Endothelial cell of umbilical vein (primary cell): Measurements from ENCODE around the gene RPLP2. TPM values are rescaled to one million over a fixed set of nuclear protein-coding genes. Genes with fewer than 3 reads are reported as not detected.
A peak's percentile ranks its signal among the peaks of the same experiment; 100 is the strongest.

Experiments
- BruUV-seq: library from RNA; stranded (reverse); fragments of 400-500 nt; replicated peaks from 2 replicates; lab custom pipeline; 2021; lab: Mats Ljungman, UMichigan
- CTCF ChIA-PET: fragments of 300-600, 350-600 bp; sonication (Branson Sonifier 250); formaldehyde crosslinking; loops from one replicate; lab custom pipeline; 2021; ENCODE audit warnings: antibody characterized with exemption, inconsistent platforms; lab: Charles Lee
- POLR2A ChIA-PET: fragments of 300-600, 350-600 bp; sonication (Branson Sonifier 250); formaldehyde crosslinking; loops from one replicate; lab custom pipeline; 2021; ENCODE audit warnings: antibody characterized with exemption, inconsistent platforms; lab: Charles Lee
- DNase-seq: peaks from one replicate; pipeline ENCODE4 v3.0.0-alpha.2; 2011; ENCODE audit warnings: low read depth, low spot score
- FAIRE-seq: peaks from 2 replicates; lab custom pipeline; 2011; peaks lifted over from hg19 to GRCh38; lab: Jason Lieb, UNC
- H2AFZ ChIP-seq: 2 replicates; pipeline ENCODE4 v1.6.0; 2012; ENCODE audit warnings: low read depth, low read length, control low read depth, inconsistent platforms
- H3K27ac ChIP-seq: 2 replicates; pipeline ENCODE4 v1.5.1; 2011; ENCODE audit warnings: low read depth, mild to moderate bottlenecking, control low read depth, low read length, moderate library complexity; ENCODE audit not compliant: insufficient read depth
- H3K27me3 ChIP-seq, 2 experiments: 2 replicates each; pipeline versions ENCODE4 v1.6.0 to v1.6.1; 2011; ENCODE audit warnings: low read length in 2 of 2, mixed read lengths in 1 of 2; ENCODE audit not compliant: control insufficient read depth in 2 of 2, insufficient read depth in 2 of 2
- H3K36me3 ChIP-seq, 2 experiments: 2 replicates in 1 of 2; 3 replicates in 1 of 2; pipeline ENCODE4 v1.5.1; 2011; ENCODE audit warnings: low read length in 2 of 2, mild to moderate bottlenecking in 1 of 2, moderate library complexity in 1 of 2; ENCODE audit not compliant: control insufficient read depth in 2 of 2, insufficient read depth in 2 of 2; ENCODE audit errors: extremely low read depth in 1 of 2
- H3K4me1 ChIP-seq: 3 replicates; pipeline ENCODE4 v1.5.1; 2011; ENCODE audit warnings: mild to moderate bottlenecking, low read length; ENCODE audit not compliant: control insufficient read depth, insufficient read depth; ENCODE audit errors: extremely low read depth
- H3K4me2 ChIP-seq: 2 replicates; pipeline ENCODE4 v1.6.1; 2011; ENCODE audit warnings: low read length, control low read depth, mixed read lengths; ENCODE audit not compliant: insufficient read depth
- H3K4me3 ChIP-seq, 3 experiments: fragments of 200-600 bp in 1 of 3; sonication (generic), shearing (Covaris generic) in 1 of 3; replicated peaks in 1 of 3; 2 replicates each; pipeline ENCODE4 v1.5.1; 2011 to 2016; ENCODE audit warnings: control low read depth in 3 of 3, low read length in 3 of 3, mild to moderate bottlenecking in 2 of 3, inconsistent platforms in 1 of 3, low read depth in 1 of 3, moderate library complexity in 1 of 3; ENCODE audit not compliant: insufficient read depth in 1 of 3
- H3K79me2 ChIP-seq: 2 replicates; pipeline ENCODE4 v1.6.0; 2012; ENCODE audit warnings: low read length, inconsistent platforms; ENCODE audit not compliant: control insufficient read depth, insufficient read depth
- H3K9ac ChIP-seq: replicated peaks from 2 replicates; pipeline ENCODE3; 2011; ENCODE audit warnings: low read length, control low read depth; ENCODE audit not compliant: insufficient read depth; ENCODE audit errors: extremely low read depth
- H3K9me1 ChIP-seq: replicated peaks from 3 replicates; pipeline ENCODE4 v1.6.0; 2011; ENCODE audit warnings: mild to moderate bottlenecking, low read length; ENCODE audit not compliant: control insufficient read depth, insufficient read depth; ENCODE audit errors: extremely low read depth
- H3K9me3 ChIP-seq: replicated peaks from 2 replicates; pipeline ENCODE4 v1.5.1; 2012; ENCODE audit warnings: low read length, inconsistent platforms; ENCODE audit not compliant: control insufficient read depth, insufficient read depth
- H4K20me1 ChIP-seq: replicated peaks from 2 replicates; pipeline ENCODE3; 2011; ENCODE audit warnings: mild to moderate bottlenecking, low read length; ENCODE audit not compliant: control insufficient read depth, insufficient read depth; ENCODE audit errors: extremely low read depth
- CTCF ChIP-seq, 2 donors: IDR thresholded peaks; 1 replicate in 1 of 2; 2 replicates in 1 of 2; pipeline ENCODE4 v1.5.1; 2011; ENCODE audit warnings: low read length in 2 of 2, mild to moderate bottlenecking in 2 of 2, moderate library complexity in 2 of 2, control low read depth in 1 of 2, inconsistent platforms in 1 of 2, low read depth in 1 of 2; ENCODE audit not compliant: insufficient read depth in 1 of 2; ENCODE audit errors: extremely low read depth in 1 of 2
- EZH2 ChIP-seq: IDR thresholded peaks from 2 replicates; pipeline ENCODE4 v1.6.1; 2012; ENCODE audit warnings: borderline replicate concordance, low read depth, mild to moderate bottlenecking, moderate library complexity, low read length, inconsistent platforms; ENCODE audit not compliant: severe bottlenecking
- FOS ChIP-seq: IDR thresholded peaks from 2 replicates; pipeline ENCODE4 v1.6.1; 2011; ENCODE audit warnings: mild to moderate bottlenecking, low read length, moderate library complexity, borderline replicate concordance; ENCODE audit not compliant: insufficient read depth
- GATA2 ChIP-seq: IDR thresholded peaks from 2 replicates; pipeline ENCODE4 v1.7.0; 2011; ENCODE audit warnings: low read depth, mild to moderate bottlenecking, moderate library complexity, mixed read lengths, low read length; ENCODE audit not compliant: insufficient read length, insufficient read depth
- JUN ChIP-seq: IDR thresholded peaks from 2 replicates; pipeline ENCODE4 v1.6.1; 2011; ENCODE audit warnings: borderline replicate concordance, low read depth; ENCODE audit not compliant: insufficient read length, insufficient read depth
- MAX ChIP-seq: IDR thresholded peaks from 2 replicates; pipeline ENCODE4 v1.6.1; 2011; ENCODE audit not compliant: insufficient read depth, insufficient read length
- MYC ChIP-seq: IDR thresholded peaks from one replicate; pipeline ENCODE4 v1.6.1; 2011; ENCODE audit warnings: mild to moderate bottlenecking, low read depth, low read length
- POLR2A ChIP-seq: IDR thresholded peaks from 2 replicates; pipeline ENCODE4 v1.6.1; 2012; ENCODE audit warnings: low read depth, mild to moderate bottlenecking, control low read depth, low read length
- POLR2AphosphoS5 ChIP-seq: IDR thresholded peaks from 2 replicates; pipeline ENCODE4 v1.6.1; 2012; ENCODE audit warnings: low read depth, mild to moderate bottlenecking, control low read depth, low read length, moderate library complexity; ENCODE audit not compliant: insufficient read depth
- dilution Hi-C: fragments of 300-500 bp; cut with MboI; formaldehyde crosslinking; loops from one replicate; pipeline ENCODE4 v1.15.0; 2019; ENCODE audit warnings: low sequenced_read_pairs; ENCODE audit not compliant: extremely low pct_ligation_motif_present
- intact Hi-C: fragments of 100-400 bp; cut with micrococcal nuclease; formaldehyde crosslinking; loops from one replicate; pipeline ENCODE4 v1.10.0; 2022
- polyA plus RNA-seq, 4 experiments: library from polyadenylated mRNA; depleted of rRNA in 3 of 4; stranded (reverse) in 3 of 4; unstranded in 1 of 4; fragments of >200 nt; gene quantifications; 2 replicates each; pipeline versions ENCODE4 v1.2.1 to v1.2.3, GENCODE V29; 2011 to 2012; ENCODE audit warnings: missing spikeins in 1 of 4
- total RNA-seq: library from RNA; stranded (reverse); gene quantifications from 2 replicates; pipeline ENCODE4 v1.2.3, GENCODE V29; 2021

Gene RPLP2
- total and polyA plus RNA-seq, 2 donors (not counting 3 experiments of a cell fraction or from before 2014, with no cell fraction given) = 1,579 to 1,739 TPM

GRCh38 chr11:796565-797295 lies 13.0 kb upstream of the RPLP2 start:
- Histone ChIP-seq H3K9ac (peak overlapping the region; percentile 45), H3K27ac (peak overlapping the region; percentile 39), H2AFZ (no peak overlapping the region), H3K79me2 (peaks cover 11% of the 10 kb centered on the region), H3K36me3 (peaks cover 0 to 10% of the 10 kb centered on the region in 2 experiments), H4K20me1 (no peaks in the 10 kb centered on the region), H3K4me2 (peak overlapping the region; percentile 62), H3K4me3 (peak overlapping the region; percentile 57 to 66 (median 64)), H3K9me1 (no peaks in the 10 kb centered on the region), H3K4me1 (peaks cover 14% of the 10 kb centered on the region), H3K9me3 (no peaks in the 10 kb centered on the region), H3K27me3 (no peaks in the 10 kb centered on the region)
- no peak for DNase-seq
- POLR2A ChIA-PET = interaction anchor here (0.7 to 1.0 kb wide), 2 partner anchors 13 to 37 kb away, joined by 3 read pairs; partner anchors contain the start of gene RPLP2
- CTCF ChIA-PET = interaction anchor here (1.1 to 2.1 kb wide), 3 partner anchors 11 to 48 kb away, joined by 4 to 9 read pairs (median 9); no protein-coding TSS in a partner anchor
- intact Hi-C loops = loop anchor here (1.0 to 2.0 kb wide), 2 partner anchors 13 to 14 kb away; partner anchors contain the start of gene RPLP2
- no TSS peak for BruUV-seq
- dilution Hi-C loops = no loop called here
- no peak for TF ChIP-seq CTCF (IDR thresholded peaks at IDR 0.05; ENCODE audit: extremely low read depth in 1 of 2, insufficient read depth in 1 of 2, low read depth in 1 of 2, low read length in 2 of 2)
- TF ChIP-seq FOS = no peak
- TF ChIP-seq POLR2A = no peak
- TF ChIP-seq POLR2AphosphoS5 = no peak
- no peak for TF ChIP-seq GATA2
- TF ChIP-seq MAX = no peak
- no peak for TF ChIP-seq MYC
- TF ChIP-seq EZH2 = no peak
- TF ChIP-seq JUN = no peak
- FAIRE-seq = no peak
